Lower leg skin (tissue), 3 donors: Measurements from ENCODE around the gene PRPS1L1.

Experiments
- POLR2A ChIP-seq, 2 donors: fragments of 450-650 bp; IDR thresholded peaks; one replicate each; pipeline ENCODE4 v1.6.1; 2016 to 2017; ENCODE audit warnings: antibody characterized with exemption in 2 of 2, mild to moderate bottlenecking in 1 of 2, moderate library complexity in 1 of 2
- TF ChIP-seq, protein P1 (sequence below), 3 donors: fragments of 450-650 bp; IDR thresholded peaks; one replicate each; pipeline ENCODE4 v1.5.1; 2016; ENCODE audit warnings: antibody characterized with exemption in 3 of 3, mild to moderate bottlenecking in 3 of 3, moderate library complexity in 2 of 3

GRCh38 chr7:18049262-18049661 lies 21.6 kb upstream of the PRPS1L1 start:
- TF ChIP-seq, protein P1, sequence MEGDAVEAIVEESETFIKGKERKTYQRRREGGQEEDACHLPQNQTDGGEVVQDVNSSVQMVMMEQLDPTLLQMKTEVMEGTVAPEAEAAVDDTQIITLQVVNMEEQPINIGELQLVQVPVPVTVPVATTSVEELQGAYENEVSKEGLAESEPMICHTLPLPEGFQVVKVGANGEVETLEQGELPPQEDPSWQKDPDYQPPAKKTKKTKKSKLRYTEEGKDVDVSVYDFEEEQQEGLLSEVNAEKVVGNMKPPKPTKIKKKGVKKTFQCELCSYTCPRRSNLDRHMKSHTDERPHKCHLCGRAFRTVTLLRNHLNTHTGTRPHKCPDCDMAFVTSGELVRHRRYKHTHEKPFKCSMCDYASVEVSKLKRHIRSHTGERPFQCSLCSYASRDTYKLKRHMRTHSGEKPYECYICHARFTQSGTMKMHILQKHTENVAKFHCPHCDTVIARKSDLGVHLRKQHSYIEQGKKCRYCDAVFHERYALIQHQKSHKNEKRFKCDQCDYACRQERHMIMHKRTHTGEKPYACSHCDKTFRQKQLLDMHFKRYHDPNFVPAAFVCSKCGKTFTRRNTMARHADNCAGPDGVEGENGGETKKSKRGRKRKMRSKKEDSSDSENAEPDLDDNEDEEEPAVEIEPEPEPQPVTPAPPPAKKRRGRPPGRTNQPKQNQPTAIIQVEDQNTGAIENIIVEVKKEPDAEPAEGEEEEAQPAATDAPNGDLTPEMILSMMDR (IDR thresholded peaks at IDR 0.05) = no peak
- no peak for TF ChIP-seq POLR2A (IDR thresholded peaks at IDR 0.05)
